NCI-H2196 (cell line): ENCODE results near the gene PDE3B.
"Not testable (repeated sequence)": the region's sequence is repeated elsewhere in the genome, so short reads cannot be mapped to it uniquely, and the experiment has no call there.

Source experiments
- DNase-seq: peaks from one replicate; lab custom pipeline; 2025; ENCODE audit not compliant: unreplicated experiment; lab: John Stamatoyannopoulos, UW

PDE3B gene

DNA sequence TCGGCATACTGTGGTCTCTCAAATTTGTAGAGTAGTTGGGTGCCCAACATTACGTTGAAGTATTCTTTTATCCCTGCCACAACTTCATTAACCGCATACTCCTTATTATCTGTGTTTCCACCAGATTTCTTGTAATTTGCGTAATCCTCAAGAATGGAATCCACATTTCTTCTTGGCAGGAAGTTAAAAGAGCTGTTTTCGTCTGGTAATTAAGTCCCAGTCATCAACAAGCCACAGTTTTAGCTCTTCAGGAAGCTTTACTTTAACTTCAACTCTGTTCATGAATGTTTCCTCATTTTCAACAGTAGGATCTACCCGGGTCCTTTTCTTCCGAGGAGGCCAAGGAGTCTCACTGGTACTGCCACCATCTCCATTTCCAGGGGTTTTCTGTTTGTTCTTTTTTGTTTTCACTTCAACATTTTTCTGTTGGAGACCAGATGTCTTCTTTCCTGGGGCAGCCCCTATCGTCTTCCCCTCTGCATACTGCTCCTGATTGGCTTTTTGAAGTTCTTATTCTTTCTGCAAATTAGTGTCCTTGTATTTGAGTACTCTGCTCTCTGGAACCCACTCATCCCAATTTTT, 30.3 kb downstream of the PDE3B start:
- DNase-seq: no peak

DNA sequence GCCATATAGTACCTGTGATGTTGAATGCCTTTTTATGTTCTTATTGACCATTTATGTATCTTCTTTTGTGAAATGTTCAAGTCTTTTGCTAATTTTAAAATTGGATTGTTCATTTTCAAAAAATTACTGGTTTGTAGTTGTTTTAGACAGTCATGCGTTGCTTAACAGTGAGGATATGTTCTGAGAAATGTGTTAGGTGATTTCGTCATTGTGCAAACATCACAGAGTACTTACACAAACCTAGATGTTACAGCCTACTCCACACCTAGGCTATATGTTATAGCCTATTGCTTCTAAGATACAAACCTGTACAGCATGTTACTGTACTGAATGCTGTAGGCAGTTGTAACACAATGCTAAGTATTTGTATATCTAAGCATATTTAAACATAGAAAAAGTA, 32.5 kb downstream of the PDE3B start:
- no peak for DNase-seq

DNA sequence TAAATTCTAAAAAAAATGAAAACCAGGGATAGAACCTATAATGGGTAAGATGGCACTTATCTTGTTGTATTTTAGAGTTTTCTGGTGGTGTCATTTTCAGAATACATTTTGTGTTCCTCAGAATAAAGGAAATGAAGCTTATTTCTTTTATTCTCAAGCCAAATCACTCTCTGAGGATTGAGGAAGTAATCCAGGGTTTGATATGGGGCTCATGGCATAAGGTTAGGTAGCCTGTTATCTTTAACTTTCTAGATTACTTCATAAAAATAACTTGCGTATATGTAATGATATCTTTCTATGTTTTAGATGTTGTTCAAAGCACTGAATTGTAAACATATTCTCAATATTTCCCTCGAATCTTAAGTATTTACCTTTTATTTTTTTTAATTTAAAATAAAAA, 33.5 kb downstream of the PDE3B start:
- DNase-seq: no peak

GRCh38 chr11:14678350-14678749, 34.7 kb downstream of the PDE3B start:
- DNase-seq: no peak

- DNase-seq: no peak
These were observed 36.1 kb downstream of the PDE3B start for GRCh38 chr11:14679662-14680061.

DNA sequence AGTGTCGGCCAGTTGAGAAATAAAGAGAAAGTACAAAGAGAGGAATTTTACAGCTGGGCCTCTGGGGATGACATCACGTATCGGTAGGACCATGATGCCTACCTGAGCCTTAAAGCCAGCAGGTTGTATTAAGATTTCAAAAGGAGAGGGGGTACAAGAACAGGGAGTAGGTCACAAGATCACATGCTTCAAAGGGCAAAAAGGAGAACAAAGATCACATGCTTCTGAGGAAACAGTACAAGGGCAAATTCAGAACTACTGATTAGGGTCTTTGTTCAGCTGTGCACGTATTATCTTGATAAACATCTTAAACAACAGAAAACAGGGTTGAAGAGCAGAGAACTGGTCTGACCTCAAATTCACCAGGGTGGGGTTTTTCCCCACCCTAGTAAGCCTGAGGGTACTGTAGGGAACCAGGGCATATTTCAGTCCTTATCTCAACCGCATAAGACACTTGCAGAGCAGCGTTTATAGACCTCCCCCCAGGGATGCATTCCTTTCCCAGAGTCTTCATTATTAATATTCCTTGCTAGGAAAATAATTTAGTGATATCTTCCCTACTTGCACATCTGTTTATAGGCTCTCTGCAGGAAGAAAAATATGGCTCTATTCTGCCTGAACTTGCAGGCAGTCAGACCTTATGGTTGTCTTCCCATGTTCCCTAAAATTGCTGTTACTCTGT, 40.8 kb downstream of the PDE3B start:
- DNase-seq: not testable (repeated sequence)

DNA sequence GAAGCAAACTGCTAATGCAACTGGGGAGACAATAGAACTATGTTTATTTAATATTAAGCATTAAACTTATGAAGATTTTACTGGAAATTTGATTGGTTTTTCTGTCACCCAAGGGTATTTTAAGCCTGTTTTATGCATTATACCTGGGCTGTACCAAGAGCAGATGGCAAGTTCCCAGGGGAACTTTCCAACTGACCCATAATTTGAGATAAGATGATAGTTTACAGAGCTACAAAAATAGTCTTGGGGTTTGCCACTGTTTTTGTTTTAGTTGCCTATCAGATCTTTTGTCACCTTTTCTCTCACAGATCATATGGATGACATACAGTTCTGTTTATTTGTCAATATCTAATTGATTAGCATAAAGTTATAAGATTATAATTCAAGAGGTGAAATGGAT, 43.9 kb downstream of the PDE3B start:
- DNase-seq: no peak

DNA sequence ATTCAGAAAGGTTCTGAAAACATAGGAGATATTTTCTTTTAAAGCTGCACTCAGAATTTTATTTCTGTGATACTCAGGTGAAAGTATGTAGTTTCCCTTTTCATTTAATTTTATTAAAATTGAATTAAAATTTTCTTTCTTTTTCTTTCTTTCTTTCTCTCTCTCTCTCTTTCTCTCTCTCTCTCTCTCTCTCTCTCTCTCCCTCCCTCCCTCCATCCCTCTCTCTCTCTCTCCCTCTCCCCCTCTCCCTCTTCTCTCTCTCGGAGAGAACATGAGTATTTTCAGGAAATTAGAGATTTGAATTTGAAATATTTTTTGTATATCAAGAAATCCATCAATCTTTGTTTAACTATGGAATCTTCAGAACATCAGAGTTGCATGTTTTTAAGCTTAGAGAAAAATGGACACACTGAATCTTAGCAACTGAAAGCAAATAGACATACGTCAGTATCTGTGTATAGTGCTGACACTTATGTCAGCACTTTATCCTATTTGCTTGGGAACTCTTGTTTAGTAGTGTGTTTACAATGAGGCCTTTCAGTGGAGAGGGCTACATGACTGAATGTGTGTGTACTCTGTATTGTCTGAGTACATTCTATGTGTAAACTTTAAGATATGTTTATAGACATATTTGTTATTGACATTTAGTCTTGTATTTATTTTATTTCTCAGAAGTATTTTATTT, 44.5 kb downstream of the PDE3B start:
- DNase-seq: no peak

DNA sequence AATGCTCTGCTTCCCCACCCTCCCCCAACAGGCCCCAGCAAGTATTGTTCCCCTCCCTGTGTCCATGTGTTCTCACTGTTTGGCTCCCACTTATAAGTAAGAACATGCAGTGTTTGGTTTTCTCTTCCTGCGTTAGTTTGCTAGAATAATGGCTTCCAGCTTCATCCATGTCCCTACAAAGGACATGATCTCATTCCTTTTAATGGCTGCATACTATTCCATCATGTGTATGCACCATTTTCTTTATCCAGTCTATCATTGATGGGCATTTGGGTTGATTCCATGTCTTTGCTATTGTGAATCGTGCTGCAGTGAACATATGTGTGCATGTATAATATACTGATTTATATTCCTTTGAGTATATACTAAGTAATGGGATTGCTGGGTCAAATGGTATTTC, 52.1 kb downstream of the PDE3B start:
- DNase-seq: not testable (repeated sequence)

DNA sequence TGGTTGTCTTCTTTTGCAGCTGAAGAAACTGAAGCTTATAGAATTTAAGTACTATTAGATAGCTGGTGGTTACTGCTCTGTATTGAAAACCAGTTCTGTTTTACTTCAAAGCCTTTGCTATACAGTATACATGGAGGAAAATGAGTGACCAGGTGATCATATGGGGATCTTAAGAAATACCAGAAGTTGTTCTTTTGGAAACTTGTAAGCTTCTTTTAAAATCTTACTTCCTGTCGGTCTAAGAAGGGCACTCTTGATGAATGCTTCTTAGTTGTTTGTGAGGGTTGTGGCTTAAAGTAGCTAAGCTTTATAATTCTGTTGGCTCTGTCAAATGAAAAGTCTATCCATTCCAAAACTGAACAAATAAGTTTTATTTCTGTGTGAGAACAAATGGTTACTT, 55.2 kb downstream of the PDE3B start:
- DNase-seq: no peak

GRCh38 chr11:14700593-14700992, 57.0 kb downstream of the PDE3B start:
- no peak for DNase-seq

GRCh38 chr11:14702760-14703159, 59.2 kb downstream of the PDE3B start:
- no peak for DNase-seq

DNA sequence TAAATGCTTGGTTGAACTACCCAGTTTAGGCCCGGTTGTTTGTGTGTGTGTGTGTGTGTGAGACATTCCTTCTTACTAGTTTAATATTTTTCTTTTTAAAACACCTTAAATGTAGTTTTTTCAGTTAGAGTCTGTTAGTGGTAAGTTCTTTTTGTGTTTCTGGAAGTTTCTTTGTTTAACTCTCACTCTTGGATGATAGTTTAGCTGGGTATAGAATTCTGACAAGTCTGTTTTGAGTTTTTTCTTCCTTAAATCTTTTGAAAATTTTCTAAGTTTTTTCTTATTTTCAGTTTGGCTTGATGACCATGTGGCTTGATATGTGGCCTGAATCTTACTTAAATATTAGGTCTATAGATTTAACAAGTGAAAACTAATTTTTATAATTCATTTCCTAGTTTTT, 60.1 kb downstream of the PDE3B start:
- DNase-seq: no peak

DNA sequence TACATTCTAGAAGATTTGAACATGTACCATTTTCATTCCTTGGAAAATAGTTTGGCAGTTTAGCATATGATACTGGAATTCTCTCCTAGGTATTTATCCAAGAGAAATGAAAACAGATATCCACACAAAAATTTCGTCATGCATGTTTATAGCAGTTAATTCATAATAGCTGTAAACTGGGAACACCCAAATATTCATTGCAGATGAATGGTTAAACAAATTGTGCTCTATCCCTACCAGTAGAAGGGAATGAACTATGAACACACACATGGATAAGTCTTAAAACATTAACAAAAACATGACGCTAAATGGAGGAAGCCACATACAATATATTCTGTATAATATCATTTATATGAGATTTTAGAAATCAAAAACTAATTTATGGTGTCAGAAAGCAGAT, 61.5 kb downstream of the PDE3B start:
- DNase-seq: no peak

DNA sequence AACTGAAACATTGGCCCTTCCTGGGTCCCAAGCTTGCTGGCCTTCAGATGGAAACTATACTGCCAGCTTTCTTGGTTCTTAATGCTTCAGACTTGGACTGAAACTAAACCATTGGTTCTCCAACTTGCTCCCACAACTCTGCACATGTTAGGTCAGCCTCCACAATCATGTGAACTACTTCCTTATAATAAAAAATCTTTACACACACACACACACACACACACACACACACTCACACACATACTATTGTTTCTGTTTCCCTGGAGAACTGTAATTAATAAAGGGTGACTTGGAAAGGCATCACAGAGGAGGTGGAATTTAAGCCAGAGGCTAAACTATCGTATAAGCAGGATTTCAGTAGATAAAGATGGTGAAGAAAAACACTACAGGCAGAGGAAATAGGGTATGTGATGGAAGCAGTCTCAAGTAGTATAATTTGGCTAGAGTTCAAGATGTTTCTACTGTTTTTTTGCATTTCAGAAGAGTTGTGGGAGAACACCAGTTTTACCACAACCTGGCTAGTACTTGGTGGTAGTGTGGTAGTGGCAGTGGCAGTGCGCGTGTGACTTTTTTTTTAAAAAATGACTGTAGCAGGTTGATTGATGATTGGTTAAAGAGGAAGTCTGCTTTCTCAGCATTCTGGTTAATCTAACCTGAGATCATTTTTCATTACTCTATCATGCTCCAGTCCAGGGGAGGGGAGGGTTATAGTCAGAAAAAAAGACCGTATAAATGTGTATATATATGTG, 70.1 kb downstream of the PDE3B start:
- DNase-seq: no peak

- DNase-seq: not testable (repeated sequence)
These were observed 72.1 kb downstream of the PDE3B start for GRCh38 chr11:14715669-14716068.

DNA sequence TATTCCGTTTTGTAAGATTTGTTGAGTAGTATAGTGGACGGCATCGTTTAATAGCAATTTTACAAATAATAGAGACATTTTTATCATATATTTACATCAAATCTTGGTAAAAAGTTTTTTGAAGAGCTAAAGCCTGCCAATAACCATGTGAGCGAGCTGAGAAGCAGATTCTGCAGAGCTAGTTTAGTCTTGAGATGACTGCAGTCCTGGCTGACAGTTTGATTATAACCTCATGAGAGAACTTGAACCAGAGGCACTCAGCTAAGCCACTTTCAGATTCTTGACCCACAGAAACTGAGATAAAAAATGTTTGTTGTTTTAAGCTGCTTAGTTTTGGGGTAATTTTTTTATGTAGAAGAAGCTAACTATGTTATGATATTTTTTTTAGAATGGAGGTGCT, 78.9 kb downstream of the PDE3B start:
- no peak for DNase-seq

GRCh38 chr11:14725150-14725549, 81.5 kb downstream of the PDE3B start:
- DNase-seq: no peak

DNA sequence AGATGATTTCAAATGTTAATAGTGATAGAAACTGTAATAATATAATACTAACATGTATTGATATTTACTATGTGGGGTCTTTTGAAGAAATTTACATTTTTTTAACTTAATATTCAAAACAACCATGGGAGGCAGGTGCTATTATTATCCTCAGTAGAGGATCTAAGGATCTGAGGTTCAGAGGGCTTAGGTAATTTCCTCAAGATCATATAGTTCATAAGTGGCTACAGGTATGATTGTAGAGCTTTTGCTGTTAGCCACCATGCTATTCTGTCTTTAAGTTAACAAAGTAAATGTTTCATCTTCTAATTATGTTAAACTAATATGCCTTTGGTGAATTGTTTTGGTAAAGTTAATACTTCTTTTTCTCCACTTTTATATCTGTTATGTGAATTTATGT, 83.6 kb downstream of the PDE3B start:
- DNase-seq: no peak

DNA sequence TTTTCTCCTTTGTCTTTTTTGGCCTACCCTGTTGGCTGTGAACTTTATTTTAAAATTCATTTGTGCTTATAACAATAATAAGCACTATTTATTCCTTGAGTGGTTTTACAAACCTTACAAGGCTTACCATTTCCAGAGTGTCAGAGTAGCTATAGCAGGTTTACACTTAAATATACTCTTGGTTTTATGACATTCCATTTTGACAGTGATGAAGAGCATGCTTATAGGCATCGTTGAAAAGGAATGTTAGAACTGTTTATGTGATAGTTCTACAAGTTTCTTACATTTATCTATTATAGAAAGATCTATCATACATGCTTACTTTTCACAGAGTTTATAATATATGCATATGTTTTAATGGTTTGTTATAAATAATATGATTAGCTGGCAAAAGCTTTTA, 84.1 kb downstream of the PDE3B start:
- DNase-seq: no peak

GRCh38 chr11:14740539-14740938, 96.9 kb downstream of the PDE3B start:
- DNase-seq: peak; percentile 18

DNA sequence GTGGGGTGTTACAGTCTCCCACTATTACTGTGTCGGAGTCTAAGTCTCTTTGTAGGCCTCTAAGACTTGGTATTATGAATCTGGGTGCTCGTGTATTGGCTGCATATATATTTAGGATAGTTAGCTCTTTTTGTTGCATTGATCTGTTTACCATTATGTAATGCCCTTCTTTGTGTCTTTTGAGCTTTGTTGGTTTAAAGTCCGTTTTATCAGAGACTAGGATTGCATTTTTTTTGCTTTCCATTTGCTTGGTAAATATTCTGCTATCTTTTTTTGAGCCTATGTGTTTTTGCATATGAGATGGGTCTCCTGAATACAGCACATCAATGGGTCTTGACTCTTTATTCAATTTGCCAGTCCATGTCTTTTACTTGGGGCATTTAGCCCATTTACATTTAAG, 97.6 kb downstream of the PDE3B start:
- no peak for DNase-seq
